Inferior parietal cortex (tissue), 1 donor: ENCODE measurements around the gene AKAP12.

Source experiments
- DNase-seq: peaks from one replicate; pipeline ENCODE4 v3.0.0-alpha.2; 2016; ENCODE audit errors: extremely low spot score

Gene AKAP12

GRCh38 chr6:151284012-151284411 lies 44.2 kb downstream of the AKAP12 start:
- no peak for DNase-seq

GRCh38 chr6:151284548-151285017 lies 44.8 kb downstream of the AKAP12 start:
- DNase-seq: no peak

- DNase-seq: no peak
Observed at GRCh38 chr6:151285122-151285521, 45.4 kb downstream of the AKAP12 start.

GRCh38 chr6:151286214-151286613 lies 46.4 kb downstream of the AKAP12 start:
- no peak for DNase-seq

DNA sequence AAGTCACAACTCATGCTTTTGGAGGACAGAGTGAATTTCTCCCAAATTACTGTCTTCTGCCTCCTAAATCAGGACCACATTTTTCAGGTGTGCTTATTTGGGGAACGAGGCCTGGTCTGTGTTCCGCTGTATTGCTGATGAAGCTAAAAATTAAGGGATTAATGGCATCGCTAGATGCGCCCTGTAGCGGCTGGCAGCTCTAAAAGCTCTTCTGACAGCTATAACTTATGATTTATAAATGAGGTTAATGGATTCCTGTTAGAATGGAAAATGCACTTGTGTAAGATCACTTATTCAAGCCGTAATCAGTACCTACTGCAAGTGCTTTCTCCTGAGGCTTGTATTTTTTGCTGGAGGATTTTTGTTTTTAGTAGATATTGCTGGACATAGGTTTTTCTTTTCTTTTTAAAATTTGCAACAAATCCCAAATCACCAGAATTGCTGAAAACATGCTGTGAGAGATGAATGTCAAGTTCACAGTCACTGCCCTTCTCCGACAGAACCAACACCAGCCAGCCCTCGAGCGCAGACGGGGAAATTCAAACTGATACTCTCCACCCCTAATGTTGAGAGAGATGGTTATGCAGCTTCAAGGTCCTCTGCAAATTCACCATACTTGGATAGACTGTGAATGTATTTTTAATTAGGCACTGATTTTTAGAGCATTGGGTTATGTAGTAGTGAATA lies 49.1 kb downstream of the AKAP12 start:
- no peak for DNase-seq

GRCh38 chr6:151289399-151290007 lies 49.7 kb downstream of the AKAP12 start:
- no peak for DNase-seq

- DNase-seq: no peak
Observed at GRCh38 chr6:151290877-151291721, 51.3 kb downstream of the AKAP12 start.

GRCh38 chr6:151291722-151292059 lies 51.9 kb downstream of the AKAP12 start:
- no peak for DNase-seq

- no peak for DNase-seq
Observed at GRCh38 chr6:151292974-151293687, 53.4 kb downstream of the AKAP12 start.

GRCh38 chr6:151293688-151294016 lies 53.9 kb downstream of the AKAP12 start:
- DNase-seq: no peak

GRCh38 chr6:151294561-151295101 lies 54.9 kb downstream of the AKAP12 start:
- DNase-seq: no peak

DNA sequence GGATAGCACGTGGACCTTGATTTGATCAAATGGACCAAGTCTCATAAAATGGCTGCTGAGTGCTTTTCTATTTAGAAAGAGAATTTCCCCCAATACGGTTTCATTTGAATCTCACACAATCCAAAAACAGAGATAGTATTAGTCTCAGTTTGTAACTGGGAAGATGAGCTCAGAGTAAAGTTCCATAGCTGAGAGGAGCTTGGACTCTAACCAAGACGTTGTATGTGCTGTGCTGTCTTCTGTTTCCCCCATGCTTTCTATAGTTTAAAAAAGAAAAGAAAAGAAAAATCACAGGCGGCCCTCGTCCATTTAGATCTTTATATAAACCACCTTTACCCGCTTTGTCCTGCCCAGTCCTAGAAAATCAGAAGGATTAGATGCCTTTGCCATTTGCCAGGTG lies 58.1 kb downstream of the AKAP12 start:
- DNase-seq: no peak

- no peak for DNase-seq
Observed at GRCh38 chr6:151299011-151299410, 59.2 kb downstream of the AKAP12 start.

GRCh38 chr6:151300267-151300991 lies 60.7 kb downstream of the AKAP12 start:
- DNase-seq: no peak

DNA sequence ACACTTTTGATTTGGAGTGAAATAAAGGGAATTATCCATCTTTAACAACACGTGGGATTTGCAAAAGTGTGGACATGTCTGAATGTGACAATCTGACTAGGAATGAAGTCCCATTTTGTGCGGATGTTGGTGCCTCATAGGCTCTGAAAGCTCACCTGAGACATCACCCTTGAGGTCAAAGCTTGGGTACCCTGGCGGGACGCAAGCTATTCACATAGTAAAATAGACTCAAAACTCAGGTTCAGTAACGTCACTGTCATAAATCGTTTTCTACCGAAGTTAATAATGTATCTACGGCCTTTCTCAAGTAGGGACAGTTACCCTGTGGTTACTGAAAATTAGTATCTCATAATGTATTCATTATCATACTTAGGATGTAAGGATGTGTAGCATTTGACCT lies 61.8 kb downstream of the AKAP12 start:
- DNase-seq: no peak

DNA sequence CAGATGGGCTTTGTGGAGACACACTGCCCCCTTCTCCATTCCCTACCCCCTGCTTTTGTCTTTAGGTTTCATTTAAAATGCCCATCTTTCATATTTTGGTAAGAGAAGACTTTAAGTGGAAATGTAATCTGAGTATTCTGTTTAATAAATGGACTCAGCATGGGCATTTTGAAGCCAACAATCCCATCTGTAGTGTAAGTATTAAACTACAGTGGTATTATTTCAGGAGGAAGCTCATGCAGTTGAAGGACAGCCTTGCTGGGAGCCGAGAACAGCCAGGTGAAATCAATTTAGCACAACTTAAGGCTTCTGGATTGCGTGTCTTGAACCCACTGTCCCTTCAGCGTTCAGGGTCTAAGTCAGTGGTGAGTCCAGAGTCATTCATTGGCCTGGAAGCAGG lies 63.5 kb downstream of the AKAP12 start:
- no peak for DNase-seq

- no peak for DNase-seq
Observed at GRCh38 chr6:151306269-151306783, 66.6 kb downstream of the AKAP12 start.

DNA sequence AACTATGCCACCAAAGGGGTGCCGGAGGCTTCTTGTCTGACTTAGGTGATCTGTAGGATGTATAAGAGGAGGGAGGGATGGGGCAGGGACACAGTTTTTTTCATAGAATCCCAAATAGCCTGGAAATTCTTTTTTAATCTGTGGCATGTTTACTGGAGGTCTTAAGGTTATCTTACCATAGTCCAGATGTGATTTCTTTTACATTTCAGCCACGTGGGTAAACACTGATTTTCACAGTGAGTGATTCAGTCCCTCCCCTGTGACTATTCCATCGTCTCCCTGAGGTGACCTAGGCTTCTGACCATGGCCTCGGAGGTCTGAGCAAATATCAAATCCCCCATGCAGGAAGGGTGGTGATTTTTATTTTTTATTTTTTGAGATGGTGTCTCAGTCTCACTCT lies 67.7 kb downstream of the AKAP12 start:
- DNase-seq: no peak

GRCh38 chr6:151309619-151310018 lies 69.9 kb downstream of the AKAP12 start:
- DNase-seq: no peak

DNA sequence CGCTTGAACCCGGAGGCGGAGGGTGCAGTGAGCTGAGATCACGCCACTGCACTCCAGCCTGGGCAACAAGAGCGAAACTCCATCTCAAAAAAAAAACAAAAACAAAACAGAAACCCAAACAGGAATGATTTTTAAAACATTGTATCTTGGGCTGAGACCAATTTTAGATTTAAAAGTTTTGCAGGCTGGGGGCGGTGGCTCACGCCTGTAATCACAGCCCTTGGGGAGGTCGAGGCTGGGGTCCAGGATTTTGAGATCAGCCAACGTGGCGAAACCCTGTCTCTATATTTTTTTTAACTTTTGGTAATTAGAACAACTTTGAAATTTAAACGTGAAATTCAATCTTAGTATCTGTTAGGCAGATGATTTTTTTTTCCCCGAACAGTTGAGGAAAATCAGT lies 70.5 kb downstream of the AKAP12 start:
- no peak for DNase-seq
